ENCODE data around the gene PANK2. TPM values are rescaled to one million over a fixed set of nuclear protein-coding genes. Genes with fewer than 3 reads are reported as not detected.
"Not testable (repeated sequence)": the region's sequence is repeated elsewhere in the genome, so short reads cannot be mapped to it uniquely, and the experiment has no call there.

PANK2 gene
- total RNA-seq: 26.2 TPM

DNA sequence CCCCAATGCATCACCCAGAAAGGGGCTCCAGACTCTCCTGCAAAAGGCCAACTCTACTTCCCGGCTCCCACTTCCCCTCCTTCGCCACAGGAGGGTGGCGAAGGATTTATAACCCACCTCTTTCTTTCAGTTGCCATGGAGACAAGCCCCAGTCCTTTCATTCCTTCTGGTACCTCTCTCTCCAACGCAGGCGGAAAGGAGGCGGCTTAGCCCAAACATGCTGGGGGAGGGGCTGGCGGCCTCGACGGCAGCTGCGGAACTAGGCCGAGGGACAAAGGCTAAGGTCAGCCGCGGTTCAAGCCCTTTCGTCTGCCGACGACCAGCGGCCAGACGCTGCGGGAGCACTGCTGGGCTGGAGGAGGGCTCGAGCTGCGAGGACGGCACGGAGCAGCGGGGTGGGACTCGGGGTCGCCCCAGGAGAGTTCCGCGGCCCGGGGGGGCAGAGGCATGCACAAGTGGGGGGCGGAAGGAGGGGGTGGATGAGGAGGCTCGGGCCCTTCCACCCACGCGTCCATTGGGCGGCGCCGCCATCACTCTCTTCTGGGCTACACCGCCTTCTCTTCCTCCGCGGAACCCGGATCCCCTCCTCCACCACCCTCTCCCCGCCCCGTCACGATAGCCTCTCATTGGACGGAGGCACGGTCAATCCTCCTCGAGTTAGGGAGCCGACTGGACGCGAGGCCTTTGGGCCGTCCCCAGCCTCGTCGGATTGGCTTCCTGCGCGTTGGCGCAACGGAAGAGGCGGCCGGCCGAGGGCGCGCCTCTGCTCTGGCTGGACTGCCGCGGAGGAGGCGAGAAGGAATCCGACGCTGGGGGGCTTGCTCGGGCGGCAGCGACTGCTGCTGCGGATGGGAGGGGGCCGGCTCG lies at the start of gene PANK2:
Gene PANK2 (plus strand): TSS at position 766 of the 867 bp plus-strand sequence.
- peak; percentile 97 for ATAC-seq

DNA sequence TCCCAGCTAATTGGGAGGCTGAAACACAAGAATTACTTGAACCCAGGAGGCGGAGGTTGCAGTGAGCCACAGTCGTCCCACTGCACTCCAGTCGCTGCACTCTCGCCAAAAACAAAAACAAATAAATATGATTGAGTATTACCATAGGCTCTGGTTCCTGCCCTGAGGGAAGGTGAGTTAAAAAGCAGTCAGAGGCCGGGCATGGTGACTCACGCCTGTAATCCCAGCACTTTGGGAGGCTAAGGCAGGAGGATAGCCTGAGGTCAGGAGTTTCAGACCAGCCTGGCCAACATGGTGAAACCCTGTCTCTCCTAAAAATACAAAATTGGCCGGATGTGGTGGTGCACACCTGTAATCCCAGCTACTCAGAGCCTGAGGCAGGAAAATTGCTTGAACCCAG lies 49.0 kb upstream of the PANK2 start:
- ATAC-seq: not testable (repeated sequence)

DNA sequence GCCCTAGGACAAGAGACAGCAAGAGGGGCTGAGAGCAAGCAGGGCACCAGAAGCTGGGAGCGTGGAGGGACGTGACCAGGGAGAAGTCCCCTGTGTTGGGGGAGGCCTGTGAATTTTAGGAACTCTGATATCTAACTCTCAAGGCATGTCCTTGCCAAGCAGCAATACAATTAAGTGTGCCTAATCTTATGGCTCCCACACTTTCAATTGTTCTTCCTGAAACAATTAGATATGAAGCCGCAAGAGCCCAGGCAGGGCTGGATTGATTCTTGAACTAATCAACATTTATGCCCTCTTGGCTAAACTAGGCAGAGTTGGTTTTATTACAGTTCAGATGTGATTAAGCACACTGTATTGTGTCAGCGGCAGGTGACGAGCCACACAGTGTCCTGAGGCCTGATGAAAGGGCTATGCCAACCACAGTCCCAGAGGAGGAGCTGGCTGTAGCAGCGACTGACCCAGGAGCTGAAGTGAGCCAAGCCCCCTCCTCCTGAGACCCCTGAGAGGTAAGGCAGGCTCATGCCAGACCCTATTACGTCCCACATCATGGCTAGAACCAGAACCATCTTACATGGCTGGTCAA lies 46.7 kb upstream of the PANK2 start:
- ATAC-seq: no peak

DNA sequence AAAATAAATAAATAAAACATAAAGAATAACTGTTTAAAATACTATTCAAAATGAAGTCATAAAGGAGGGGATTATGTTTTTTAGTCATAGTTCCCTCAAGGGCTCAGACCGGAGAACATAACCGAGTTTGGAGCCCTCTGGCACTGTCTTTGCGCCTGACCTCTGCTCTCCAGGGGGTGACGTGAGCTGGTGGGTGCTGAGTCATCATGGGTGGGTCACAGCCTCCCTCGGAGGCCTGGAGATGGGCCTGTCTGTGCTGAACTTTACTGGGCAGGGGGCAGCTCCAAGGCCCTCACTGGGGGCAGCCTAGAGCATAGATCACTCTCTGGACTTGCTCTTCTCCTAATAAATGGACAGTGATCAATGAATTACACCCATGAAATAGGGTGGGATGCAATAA lies 45.7 kb upstream of the PANK2 start:
- no peak for ATAC-seq

DNA sequence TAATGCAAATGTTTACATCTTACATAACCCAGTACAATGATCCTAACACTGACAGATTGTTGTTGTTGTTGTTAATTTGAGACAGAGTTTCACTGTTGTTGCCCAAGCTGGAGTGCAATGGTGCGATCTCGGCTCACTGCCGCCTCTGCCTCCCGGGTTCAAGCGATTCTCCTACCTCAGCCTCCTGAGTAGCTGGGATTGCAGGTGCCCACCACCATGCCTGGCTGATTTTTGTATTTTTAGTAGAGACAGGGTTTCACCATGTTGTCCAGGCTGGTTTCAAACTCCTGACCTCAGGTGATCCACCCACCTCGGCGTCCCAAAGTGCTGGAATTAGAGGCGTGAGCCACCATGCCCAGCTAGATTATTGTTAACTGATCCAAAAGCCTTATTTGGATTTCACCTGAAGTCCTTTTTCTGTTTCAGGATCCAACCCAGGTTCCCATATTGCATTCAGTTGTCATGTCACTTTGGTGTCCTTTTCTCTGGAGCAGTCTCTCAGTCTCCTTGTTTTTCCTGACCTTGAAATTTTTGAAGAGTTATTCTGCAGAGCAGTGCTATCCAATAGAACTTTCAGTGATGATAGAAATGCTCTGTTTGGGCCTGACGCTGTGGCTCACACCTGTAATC lies 45.1 kb upstream of the PANK2 start:
- ATAC-seq: not testable (repeated sequence)

DNA sequence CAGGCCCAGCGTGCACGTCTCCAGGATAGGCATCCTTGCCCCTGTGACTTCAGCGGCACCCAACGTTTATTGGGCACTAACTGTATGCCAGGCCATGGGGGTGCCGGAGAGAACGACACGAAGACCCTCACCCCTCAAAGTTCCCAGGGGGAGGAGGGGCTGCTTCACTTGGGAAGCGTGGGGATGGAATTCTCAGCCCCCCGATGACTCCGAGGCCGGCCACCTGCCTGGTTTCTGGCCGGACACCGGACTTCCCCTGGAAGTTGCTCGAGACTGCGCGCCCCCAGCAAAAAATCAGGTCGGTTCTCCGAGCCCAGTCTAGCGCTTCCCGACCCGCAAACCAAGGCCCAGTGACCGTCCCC lies 42.8 kb upstream of the PANK2 start:
- ATAC-seq: no peak

DNA sequence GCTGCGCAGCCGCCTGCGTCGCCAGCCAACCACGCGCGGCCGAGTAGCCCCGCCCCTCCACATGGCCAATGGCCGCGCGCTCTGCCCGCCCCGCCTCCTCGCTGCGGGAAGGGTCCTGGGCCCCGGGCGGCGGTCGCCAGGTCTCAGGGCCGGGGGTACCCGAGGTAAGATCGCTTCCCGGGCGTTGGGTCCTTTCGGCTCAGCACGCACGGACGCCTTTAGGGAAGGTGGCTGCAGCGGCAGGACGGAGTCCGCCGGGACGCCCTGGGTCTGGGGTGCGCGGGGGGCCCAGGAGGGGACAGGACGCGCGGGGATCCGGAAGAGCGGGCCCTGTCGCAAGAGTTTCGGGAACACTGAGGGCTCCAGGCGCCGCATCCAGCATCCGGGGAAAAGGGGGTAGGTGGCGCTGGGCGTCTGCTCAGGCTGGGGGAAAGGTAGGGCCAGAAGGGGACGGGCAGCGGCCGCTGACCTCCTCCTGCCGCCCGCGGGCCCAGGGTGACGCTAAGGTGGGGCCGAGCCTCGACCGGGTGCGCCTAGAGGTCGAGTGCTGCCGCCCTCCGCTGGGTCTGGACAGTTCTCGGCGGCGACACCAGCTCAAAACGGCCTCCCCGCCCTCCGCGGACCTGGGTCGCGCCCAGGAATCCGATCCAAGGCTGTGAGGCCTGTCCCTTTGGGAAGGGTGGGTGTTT lies 42.3 kb upstream of the PANK2 start, which contains the start of gene MAVS:
Gene MAVS (plus strand): TSS at position 95 of the 689 bp plus-strand sequence. CDS start 7,791 bp downstream, outside the sequence.
- ATAC-seq: peak; percentile 92

DNA sequence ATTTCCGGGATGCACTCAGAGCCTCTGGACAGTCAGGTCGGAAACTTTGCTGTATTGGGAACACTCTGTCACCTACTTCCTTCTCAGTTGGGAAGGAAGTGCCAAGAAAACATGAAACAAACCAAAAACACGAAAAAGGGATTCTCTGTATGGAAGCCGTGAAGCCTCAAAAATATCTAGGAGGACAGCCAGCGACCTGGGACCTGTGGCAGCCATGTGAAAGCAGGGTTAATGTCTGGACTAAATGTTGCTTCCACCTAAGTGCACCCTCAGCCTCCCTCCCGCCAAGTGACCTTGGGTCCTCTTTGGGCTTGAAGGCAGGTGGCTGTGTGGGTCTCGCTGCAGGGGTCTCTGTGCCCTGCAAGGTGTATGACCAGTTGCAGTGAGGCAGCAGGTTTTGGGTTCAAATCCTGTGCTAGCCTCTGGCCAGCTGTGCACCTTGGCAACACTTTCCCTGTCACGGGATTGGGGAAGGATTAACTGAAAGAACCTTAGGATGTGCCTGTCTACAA lies 41.7 kb upstream of the PANK2 start:
- no peak for ATAC-seq

DNA sequence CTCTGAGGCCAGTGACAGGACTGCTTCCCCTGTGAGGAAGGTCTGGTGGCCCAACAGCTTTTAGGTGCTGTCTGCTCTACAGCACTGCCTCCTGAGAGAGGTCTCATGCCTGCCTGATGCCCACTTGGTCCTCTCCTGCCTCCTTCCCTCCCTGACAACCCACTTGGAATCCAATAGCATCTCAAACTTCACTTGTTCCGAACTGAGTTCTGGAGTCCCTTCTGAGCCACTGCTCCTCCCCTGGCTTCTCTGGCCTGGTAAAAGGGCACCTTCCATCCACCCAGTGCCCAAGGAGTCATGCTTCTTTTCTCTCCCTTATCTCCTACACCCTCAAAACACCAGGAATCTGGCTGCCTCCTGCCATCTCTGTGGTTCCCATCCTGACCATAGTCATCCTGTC lies 40.6 kb upstream of the PANK2 start:
- no peak for ATAC-seq

DNA sequence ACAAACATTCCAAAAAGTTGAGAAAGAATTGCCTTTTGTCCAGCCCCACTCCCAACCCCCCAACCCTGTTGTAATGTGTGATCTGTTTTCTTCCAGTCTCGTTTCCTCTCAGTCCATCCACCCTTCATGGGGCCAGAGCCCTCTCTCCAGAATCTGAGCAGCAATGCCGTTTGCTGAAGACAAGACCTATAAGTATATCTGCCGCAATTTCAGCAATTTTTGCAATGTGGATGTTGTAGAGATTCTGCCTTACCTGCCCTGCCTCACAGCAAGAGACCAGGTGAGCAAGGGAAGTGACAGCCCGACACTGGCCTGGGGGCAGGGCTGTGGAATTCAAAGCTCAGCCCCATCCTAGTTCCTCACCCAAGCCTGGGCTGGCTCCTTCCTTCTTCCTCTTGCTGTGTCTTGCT lies 34.7 kb upstream of the PANK2 start:
- peak; percentile 85 for ATAC-seq

DNA sequence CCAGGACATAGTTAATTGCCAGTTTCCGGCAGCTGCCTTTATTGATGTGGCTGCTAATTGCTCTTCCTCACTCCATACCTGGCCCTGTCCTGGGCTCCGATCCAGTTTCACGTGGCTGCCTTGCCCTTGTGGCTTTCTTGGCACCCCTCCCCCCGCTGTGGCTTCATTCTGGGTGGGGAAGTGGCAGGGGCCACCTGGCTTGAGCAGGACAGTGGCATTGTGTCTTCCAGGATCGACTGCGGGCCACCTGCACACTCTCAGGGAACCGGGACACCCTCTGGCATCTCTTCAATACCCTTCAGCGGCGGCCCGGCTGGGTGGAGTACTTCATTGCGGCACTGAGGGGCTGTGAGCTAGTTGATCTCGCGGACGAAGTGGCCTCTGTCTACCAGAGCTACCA lies 31.8 kb upstream of the PANK2 start:
- ATAC-seq: no peak

DNA sequence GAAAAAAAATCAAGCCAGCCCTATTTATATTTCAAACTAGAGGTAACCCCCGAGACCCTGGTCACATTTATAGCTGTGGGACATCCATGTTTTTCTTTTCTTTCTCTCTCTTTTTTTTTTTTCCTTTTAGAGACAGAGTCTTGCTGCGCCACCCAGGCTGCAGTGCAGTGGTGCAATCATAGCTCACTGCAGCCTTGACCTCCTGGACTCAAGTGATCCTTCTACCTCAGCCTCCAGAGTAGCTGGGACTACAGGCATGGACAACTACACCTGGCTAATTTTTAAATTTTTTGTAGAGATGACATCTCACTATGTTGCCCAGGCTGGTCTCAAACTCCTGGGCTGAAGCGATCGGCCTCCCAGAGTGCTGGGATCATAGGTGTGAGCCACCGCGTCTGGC lies 30.5 kb upstream of the PANK2 start:
- no peak for ATAC-seq

DNA sequence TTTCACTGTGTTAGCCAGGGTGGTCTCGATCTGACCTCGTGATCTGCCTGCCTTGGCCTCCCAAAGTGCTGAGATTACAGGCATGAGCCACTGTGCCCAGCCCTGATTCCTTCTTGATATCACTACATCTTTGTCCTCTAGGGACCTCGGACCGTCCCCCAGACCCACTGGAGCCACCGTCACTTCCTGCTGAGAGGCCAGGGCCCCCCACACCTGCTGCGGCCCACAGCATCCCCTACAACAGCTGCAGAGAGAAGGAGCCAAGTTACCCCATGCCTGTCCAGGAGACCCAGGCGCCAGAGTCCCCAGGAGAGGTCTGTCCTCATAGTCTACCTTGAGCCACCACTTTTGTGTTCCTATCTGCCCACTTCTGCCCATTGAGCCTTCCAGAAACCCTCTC lies 28.0 kb upstream of the PANK2 start:
- no peak for ATAC-seq

DNA sequence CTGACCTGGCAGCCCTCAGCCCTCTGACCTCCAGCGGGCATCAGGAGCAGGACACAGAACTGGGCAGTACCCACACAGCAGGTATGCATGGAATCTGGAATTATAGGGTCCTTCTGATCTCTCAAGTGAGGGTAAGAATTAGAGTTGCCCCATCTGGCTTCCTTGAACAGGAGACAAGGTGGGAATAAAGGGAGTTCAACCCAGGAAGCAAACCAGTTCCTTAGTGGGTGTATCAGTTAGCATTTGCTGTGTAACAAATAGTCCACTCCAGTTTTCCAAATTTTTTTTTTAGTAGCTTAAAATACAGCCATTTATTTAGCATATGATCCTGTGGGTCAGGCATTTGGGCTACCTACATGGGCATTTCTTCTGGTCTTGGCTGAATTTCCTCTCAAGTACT lies 26.9 kb upstream of the PANK2 start:
- no peak for ATAC-seq

DNA sequence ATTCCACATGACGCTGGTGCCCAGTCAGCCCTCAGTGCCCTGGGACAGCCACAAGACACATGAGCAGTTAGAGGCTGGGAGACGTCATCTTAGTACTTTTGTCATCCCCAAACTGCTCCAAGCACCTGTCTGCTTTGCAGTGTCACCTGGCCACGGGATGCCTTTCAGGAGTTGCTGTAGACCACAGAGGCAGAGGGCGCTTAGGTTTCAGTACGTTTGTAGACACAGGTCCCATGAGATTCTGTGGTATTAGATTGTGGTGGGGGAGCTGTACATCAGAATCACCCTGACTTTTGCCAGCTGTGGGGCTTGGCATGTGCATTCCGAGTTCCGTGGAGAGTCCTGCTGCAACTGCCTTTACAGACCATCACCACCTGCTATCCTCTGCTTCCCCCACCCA lies 25.9 kb upstream of the PANK2 start:
- no peak for ATAC-seq

DNA sequence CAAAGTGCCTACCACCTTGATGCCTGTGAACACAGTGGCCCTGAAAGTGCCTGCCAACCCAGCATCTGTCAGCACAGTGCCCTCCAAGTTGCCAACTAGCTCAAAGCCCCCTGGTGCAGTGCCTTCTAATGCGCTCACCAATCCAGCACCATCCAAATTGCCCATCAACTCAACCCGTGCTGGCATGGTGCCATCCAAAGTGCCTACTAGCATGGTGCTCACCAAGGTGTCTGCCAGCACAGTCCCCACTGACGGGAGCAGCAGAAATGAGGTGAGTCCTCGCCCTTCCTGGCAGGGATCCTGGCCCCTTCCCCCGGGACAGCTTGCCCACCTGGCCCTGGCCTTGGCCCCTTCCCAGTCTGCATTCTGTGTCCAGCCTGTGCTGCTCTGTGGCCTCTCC lies 24.7 kb upstream of the PANK2 start:
- peak; percentile 7 for ATAC-seq

DNA sequence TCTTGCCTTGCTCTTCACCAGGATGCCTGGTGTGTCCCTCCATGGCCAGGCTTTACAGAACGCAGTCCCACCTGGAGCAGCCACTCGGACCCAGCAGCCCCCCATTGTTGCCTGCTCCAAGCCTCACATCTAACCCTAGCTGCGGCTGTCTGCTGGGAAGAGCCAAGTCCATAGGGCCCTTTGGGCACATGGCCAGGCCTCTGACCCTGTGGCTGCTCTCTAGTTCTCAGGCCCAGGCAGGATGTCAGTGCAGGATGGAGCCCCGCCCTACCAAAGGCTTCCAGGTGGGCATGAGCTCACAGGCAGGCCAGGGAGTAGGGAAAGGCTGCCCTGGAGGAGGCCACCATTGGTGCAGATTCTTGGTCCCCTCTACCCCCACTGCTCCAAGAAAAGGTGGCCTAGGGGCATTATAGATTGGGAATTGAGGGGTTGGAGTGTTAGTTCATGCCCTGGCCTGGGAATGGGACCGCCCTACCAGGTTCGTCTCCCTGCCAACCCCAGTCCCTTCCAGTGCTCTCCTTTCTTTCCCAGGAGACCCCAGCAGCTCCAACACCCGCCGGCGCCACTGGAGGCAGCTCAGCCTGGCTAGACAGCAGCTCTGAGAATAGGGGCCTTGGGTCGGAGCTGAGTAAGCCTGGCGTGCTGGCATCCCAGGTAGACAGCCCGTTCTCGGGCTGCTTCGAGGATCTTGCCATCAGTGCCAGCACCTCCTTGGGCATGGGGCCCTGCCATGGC lies 23.9 kb upstream of the PANK2 start:
- no peak for ATAC-seq

DNA sequence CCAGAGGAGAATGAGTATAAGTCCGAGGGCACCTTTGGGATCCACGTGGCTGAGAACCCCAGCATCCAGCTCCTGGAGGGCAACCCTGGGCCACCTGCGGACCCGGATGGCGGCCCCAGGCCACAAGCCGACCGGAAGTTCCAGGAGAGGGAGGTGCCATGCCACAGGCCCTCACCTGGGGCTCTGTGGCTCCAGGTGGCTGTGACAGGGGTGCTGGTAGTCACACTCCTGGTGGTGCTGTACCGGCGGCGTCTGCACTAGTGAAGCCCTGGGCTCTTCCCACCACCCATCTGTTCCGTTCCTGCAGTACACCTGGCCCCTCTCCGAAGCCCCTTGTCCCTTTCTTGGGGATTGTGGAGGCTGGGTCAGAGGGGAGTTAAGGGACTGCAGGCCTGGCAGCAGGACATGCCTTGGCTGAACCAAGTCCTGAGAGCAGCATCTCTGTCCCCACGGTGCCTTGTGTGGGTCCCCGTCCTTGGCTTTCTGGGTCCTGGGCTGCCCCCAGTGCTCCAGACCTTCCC lies 23.2 kb upstream of the PANK2 start:
- no peak for ATAC-seq

DNA sequence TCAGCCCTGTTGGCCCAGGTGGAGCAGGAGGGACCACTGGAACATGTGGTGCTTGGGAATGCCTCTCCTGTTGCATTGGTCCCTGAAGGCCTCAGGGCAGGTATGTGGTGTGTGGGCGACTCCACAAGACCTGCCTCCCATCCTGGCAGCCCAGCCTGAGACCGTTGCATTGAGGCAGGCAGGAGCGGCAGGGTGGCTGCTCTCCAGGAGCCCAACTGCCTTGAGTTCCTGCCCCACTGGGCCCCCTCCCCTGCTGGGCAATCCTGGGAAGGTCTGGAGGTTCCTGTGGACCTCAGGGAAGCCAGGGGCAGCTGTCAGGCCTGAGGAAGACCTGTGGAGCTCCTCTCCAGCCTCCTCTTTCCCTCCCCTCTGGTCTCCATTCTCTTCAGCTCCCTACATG lies 22.7 kb upstream of the PANK2 start:
- ATAC-seq: no peak

DNA sequence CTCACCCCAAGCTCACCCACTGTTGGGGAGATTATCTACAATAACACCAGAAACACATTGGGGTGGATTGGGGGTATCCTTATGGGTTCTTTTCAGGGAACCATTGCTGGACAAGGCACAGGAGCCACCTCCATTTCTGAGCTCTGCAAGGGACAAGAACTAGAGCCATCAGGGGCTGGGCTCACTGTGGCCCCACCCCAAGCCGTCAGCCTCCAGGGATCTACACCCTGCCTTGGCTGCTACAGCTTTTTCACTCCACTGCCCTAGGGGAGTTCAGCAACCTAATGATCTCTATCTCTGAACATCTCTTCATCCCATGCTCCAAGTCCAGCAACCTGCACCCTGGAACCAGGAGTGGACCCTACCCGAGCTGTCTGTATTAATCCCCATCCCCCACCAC lies 21.4 kb upstream of the PANK2 start:
- ATAC-seq: no peak

DNA sequence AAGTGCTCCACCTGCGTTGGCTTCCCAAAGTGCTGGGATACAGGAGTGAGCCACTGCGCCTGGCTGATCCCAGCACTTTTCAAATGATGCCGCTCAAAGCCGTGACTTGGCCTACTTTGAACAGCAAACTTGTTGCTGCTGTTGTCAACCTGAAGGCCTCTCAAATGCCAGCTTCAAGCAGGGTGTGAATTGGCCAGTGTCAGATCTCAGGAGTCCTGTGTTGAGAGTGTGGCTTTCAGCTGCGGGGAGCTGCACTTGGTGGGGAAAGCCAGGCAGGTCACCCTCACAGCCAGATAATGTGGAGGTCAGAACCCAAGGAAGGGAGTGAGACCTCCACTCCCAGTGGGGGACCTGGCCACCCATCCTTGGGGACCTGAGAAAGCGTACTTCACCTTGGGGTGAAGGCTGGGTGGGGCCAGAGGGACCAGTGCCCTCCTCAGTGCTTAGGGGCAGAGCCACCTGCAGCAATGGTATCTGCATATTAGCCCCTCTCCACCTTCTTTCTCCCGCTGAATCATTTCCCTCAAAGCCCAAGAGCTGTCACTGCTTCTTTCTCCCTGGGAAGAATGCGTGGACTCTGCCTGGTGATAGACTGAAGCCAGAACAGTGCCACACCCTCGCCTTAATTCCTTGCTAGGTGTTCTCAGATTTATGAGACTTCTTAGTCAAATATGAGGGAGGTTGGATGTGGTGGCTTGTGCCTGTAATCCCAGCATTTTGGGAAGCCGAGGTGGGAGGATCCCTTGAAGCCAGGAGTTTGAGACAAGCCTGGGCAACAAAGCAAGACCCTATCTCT lies 19.1 kb upstream of the PANK2 start:
- peak; percentile 47 for ATAC-seq
